ENCODE results near the gene ASTL.

DNA sequence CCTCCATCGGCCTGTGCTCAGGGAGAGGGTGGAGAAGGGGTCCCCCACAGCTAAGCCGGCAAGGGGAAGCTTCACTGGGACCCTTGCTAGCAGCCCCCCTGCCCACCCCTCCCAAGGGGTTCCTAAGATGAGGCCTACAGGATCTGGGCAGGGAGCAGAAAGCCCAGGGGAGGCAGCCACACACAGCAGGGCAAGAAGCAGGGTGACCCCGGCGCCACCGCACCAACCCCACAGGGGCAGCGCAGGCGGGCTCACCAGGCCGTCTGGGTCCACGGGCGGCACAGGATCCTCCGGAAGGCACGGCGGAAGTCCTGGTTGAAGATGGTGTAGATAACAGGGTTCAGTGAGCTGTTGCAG lies 23.8 kb downstream of the ASTL start:
- TF ChIP-seq ASH1L (IDR thresholded peaks at IDR 0.05; ENCODE audit: borderline replicate concordance, low read depth, partially characterized antibody): no peak
- no peak for TF ChIP-seq CCAR2 (IDR thresholded peaks at IDR 0.05; ENCODE audit: low read depth, low read length)
- TF ChIP-seq ZNF224 (CRISPR knock-in tag; IDR thresholded peaks at IDR 0.05): no peak
- no peak for TF ChIP-seq CHD1 (IDR thresholded peaks at IDR 0.05; ENCODE audit: low read length)
- TF ChIP-seq SP1 (CRISPR knock-in tag; IDR thresholded peaks at IDR 0.05): no peak
- no peak for TF ChIP-seq EP300 (IDR thresholded peaks at IDR 0.05; ENCODE audit: low read length)
- no peak for TF ChIP-seq POLR2AphosphoS2 (IDR thresholded peaks at IDR 0.05; ENCODE audit: low read length)
- TF ChIP-seq TRIM24 (IDR thresholded peaks at IDR 0.05): no peak
- TF ChIP-seq POU5F1 (IDR thresholded peaks at IDR 0.05; ENCODE audit: borderline replicate concordance, low read depth, low read length, partially characterized antibody): no peak
- no peak for TF ChIP-seq RBFOX2 (IDR thresholded peaks at IDR 0.05; ENCODE audit: low read depth, low read length)
- TF ChIP-seq GATA2 (CRISPR knock-in tag; IDR thresholded peaks at IDR 0.05): no peak
- no peak for TF ChIP-seq ZNF133 (CRISPR knock-in tag; IDR thresholded peaks at IDR 0.05)
